GM21737 (cell line): ENCODE data around the gene C19orf53.

Experiments used
- ATAC-seq: cut with Tn5 transposase; IDR thresholded peaks from one replicate; pipeline ENCODE4 v1.9.1; 2021; ENCODE audit warnings: mild to moderate bottlenecking, moderate library complexity; ENCODE audit not compliant: unreplicated experiment

Gene C19orf53

GRCh38 chr19:13795595-13796300, 21.5 kb downstream of the C19orf53 start:
- ATAC-seq, result peak; percentile 23

GRCh38 chr19:13796301-13797057, 22.2 kb downstream of the C19orf53 start:
- no peak for ATAC-seq

GRCh38 chr19:13797058-13797440, 22.8 kb downstream of the C19orf53 start:
- no peak for ATAC-seq

GRCh38 chr19:13797870-13798269, 23.6 kb downstream of the C19orf53 start:
- ATAC-seq, result no peak

GRCh38 chr19:13799669-13800068, 25.4 kb downstream of the C19orf53 start:
- no peak for ATAC-seq

GRCh38 chr19:13803038-13803437, 28.8 kb downstream of the C19orf53 start:
- ATAC-seq, result no peak

GRCh38 chr19:13804830-13805683, 30.8 kb downstream of the C19orf53 start:
- no peak for ATAC-seq

GRCh38 chr19:13806728-13807127, 32.5 kb downstream of the C19orf53 start:
- ATAC-seq, result no peak

- no peak for ATAC-seq
Observed at GRCh38 chr19:13807421-13808021, 33.3 kb downstream of the C19orf53 start.

- no peak for ATAC-seq
Observed at GRCh38 chr19:13808856-13809255, 34.6 kb downstream of the C19orf53 start.

GRCh38 chr19:13812544-13812943, 38.3 kb downstream of the C19orf53 start:
- ATAC-seq, result no peak

GRCh38 chr19:13813147-13813546, 38.9 kb downstream of the C19orf53 start:
- no peak for ATAC-seq

- ATAC-seq, result no peak
Observed at GRCh38 chr19:13814550-13814949, 40.3 kb downstream of the C19orf53 start.

- ATAC-seq, result no peak
Observed at GRCh38 chr19:13817018-13817614, 42.9 kb downstream of the C19orf53 start.

GRCh38 chr19:13817615-13818371, 43.5 kb downstream of the C19orf53 start:
- no peak for ATAC-seq

- no peak for ATAC-seq
Observed at GRCh38 chr19:13819238-13819637, 45.0 kb downstream of the C19orf53 start.

- ATAC-seq, result no peak
Observed at GRCh38 chr19:13821292-13821691, 47.0 kb downstream of the C19orf53 start.

GRCh38 chr19:13823256-13823655, 49.0 kb downstream of the C19orf53 start:
- no peak for ATAC-seq

GRCh38 chr19:13823901-13824300, 49.6 kb downstream of the C19orf53 start:
- no peak for ATAC-seq

GRCh38 chr19:13824703-13825102, 50.4 kb downstream of the C19orf53 start:
- no peak for ATAC-seq
